ENCODE results near the gene NVL.

The NVL gene

DNA sequence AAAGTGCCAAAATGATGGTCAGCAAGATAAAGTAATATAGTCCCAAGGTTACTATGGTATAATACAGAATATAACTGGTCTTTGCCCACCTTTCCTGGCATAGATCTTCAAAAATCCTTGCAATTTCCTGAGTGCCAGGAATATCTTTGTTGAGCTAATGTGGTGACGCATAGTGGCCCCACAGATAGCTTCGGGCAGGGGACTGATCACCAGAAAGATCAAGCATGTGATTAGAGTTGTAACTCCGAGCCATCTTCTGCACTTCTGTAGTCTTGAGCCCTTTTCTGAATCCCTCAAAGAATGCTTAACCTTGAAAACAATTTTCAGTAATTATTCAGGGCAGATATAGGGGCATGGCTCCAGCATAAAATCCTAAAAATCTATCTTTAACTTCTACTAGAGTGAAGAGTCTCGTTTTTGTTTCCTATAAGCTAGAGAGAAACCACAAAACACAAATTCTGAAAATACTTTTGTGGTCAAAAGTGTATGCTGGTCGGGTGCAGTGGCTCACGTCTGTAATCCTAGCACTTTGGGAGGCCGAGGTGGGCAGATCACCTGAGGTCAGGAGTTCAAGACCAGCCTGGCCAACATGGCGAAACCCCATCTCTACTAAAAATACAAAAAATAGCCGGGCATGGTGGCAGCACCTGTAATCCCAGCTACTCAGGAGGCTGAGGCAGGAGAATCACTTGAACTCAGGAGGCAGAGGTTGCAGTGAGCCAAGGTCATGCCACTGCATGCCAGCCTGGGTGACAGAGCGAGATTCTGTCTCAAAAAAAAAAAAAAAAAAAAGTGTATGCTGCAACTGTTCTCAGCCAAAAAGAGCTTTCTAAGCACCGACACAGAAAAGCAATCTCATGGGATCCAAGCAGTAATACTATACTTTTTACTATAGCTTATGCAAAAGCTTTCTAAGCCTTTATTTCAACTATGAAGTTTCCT, 62.8 kb downstream of the NVL start:
- H3K27ac ChIP-seq (ENCODE audit: low read depth, low read length) = no peak overlapping the region
- no peaks in the 10 kb centered on the region for H3K27me3 ChIP-seq (ENCODE audit: control insufficient read depth in 5 of 5, insufficient read depth in 4 of 5, low read length in 5 of 5)
- H3K36me3 ChIP-seq (ENCODE audit: control insufficient read depth in 5 of 5, insufficient read depth in 5 of 5, low read length in 5 of 5) = peaks cover 6 to 19% (median 15%) of the 10 kb centered on the region in 5 donors
- no peak overlapping the region for H3K9ac ChIP-seq (ENCODE audit: low read length in 5 of 5)
- H3K4me1 ChIP-seq (ENCODE audit: control insufficient read depth in 5 of 5, insufficient read depth in 5 of 5, low read length in 5 of 5) = no peaks in the 10 kb centered on the region
- no peak overlapping the region for H3K4me3 ChIP-seq (ENCODE audit: low read depth in 1 of 5, low read length in 5 of 5)
- H3K9me3 ChIP-seq (ENCODE audit: control insufficient read depth in 5 of 5, low read length in 5 of 5) = no peaks in the 10 kb centered on the region

- H3K36me3 ChIP-seq (ENCODE audit: control insufficient read depth in 5 of 5, insufficient read depth in 5 of 5, low read length in 5 of 5) = peaks cover 6 to 19% (median 16%) of the 10 kb centered on the region in 5 donors
Observed at GRCh38 chr1:224266105-224266914, 63.7 kb downstream of the NVL start.

DNA sequence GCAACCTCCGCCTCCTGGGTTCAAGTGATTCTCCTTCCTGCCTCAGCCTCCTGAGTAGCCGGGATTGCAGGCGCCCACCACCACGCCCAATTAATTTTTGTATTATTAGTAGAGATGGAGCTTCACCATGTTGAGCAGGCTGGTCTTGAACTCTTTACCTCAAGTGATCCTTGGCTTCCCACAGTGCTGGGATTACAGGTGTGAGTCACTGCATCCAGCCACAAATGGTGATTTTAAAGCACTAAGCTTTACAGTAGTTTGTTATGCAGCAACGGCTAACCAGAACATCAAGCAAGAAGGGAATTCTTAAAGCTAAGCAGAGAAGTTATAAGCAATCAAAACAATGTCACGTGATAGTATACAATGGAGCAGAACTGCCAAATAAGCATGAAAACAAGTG, 65.7 kb downstream of the NVL start:
- Histone ChIP-seq H3K36me3 (ENCODE audit: control insufficient read depth in 5 of 5, insufficient read depth in 5 of 5, low read length in 5 of 5) (peaks cover 6 to 17% (median 10%) of the 10 kb centered on the region in 5 donors), H3K9me3 (ENCODE audit: control insufficient read depth in 5 of 5, low read length in 5 of 5) (no peaks in the 10 kb centered on the region), H3K27ac (ENCODE audit: low read depth, low read length) (no peak overlapping the region), H3K27me3 (ENCODE audit: control insufficient read depth in 5 of 5, insufficient read depth in 4 of 5, low read length in 5 of 5) (no peaks in the 10 kb centered on the region), H3K4me3 (ENCODE audit: low read depth in 1 of 5, low read length in 5 of 5) (no peak overlapping the region), H3K9ac (ENCODE audit: low read length in 5 of 5) (no peak overlapping the region), H3K4me1 (ENCODE audit: control insufficient read depth in 5 of 5, insufficient read depth in 5 of 5, low read length in 5 of 5) (no peaks in the 10 kb centered on the region)

More at GRCh38 chr1:224266105-224266914, 63.7 kb downstream of the NVL start:
- no peak overlapping the region for H3K9ac ChIP-seq (ENCODE audit: low read length in 5 of 5)
- H3K27ac ChIP-seq (ENCODE audit: low read depth, low read length) = no peak overlapping the region
- H3K4me3 ChIP-seq (ENCODE audit: low read depth in 1 of 5, low read length in 5 of 5) = no peak overlapping the region
- H3K9me3 ChIP-seq (ENCODE audit: control insufficient read depth in 5 of 5, low read length in 5 of 5) = no peaks in the 10 kb centered on the region
- no peaks in the 10 kb centered on the region for H3K4me1 ChIP-seq (ENCODE audit: control insufficient read depth in 5 of 5, insufficient read depth in 5 of 5, low read length in 5 of 5)
- H3K27me3 ChIP-seq (ENCODE audit: control insufficient read depth in 5 of 5, insufficient read depth in 4 of 5, low read length in 5 of 5) = no peaks in the 10 kb centered on the region

DNA sequence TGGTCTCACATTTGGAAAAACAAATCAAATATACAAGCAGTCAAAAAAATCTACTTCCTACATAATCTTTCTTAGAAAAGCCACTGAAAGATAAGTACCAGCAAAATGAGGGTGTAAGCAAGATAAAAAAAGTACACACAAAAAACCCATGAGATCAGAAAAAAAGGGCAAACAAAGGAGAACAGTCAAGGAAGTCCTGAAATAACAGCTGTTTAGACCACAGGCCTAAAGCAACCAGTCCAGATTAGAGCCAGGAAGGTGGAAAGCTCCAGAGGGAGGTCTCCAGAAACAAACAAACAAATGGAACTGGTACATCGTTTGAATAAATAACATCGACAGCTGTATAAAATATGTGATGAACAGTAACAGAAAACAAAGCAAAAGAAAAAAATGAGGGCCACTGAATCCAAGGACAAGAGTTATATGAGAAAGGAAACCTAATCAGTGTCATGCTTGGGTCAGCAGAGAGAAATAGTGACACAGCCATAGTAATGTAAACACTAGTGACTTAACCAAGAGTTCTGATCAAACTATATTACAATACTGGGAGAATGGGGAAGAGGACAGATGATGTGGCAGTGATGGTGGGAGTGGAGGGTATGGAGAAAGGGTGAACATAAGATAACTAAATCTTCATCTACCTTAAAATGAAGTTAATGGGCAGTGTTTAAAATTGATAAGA, 67.5 kb downstream of the NVL start:
- Histone ChIP-seq H3K27me3 (ENCODE audit: control insufficient read depth in 5 of 5, insufficient read depth in 4 of 5, low read length in 5 of 5) (no peaks in the 10 kb centered on the region), H3K9me3 (ENCODE audit: control insufficient read depth in 5 of 5, low read length in 5 of 5) (no peaks in the 10 kb centered on the region), H3K4me3 (ENCODE audit: low read depth in 1 of 5, low read length in 5 of 5) (no peak overlapping the region), H3K9ac (ENCODE audit: low read length in 5 of 5) (no peak overlapping the region), H3K27ac (ENCODE audit: low read depth, low read length) (no peak overlapping the region), H3K4me1 (ENCODE audit: control insufficient read depth in 5 of 5, insufficient read depth in 5 of 5, low read length in 5 of 5) (no peaks in the 10 kb centered on the region), H3K36me3 (ENCODE audit: control insufficient read depth in 5 of 5, insufficient read depth in 5 of 5, low read length in 5 of 5) (peaks cover 6 to 13% (median 7%) of the 10 kb centered on the region in 5 donors)

DNA sequence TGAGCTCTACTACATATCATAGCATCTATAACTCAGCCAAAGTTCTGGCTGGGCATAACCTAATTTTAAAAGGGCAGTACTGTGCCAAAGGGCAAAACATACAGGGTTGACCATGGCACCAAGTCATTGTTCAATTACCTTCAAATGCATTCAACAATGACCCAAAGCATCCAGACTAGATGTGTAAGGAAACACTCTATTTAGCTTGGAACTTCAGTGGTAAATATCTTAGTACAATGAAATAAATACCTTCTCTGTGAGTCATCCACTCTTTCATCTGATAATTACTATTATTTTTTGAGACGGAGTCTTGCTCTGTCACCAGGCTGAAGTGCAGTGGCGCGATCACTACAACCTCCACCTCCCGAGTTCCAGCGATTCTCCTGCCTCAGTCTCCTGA, 70.0 kb downstream of the NVL start:
- H3K27me3 ChIP-seq (ENCODE audit: control insufficient read depth in 5 of 5, insufficient read depth in 4 of 5, low read length in 5 of 5) = no peaks in the 10 kb centered on the region

GRCh38 chr1:224258351-224258750, 71.6 kb downstream of the NVL start:
- H3K9ac ChIP-seq (ENCODE audit: low read length in 5 of 5) = no peak overlapping the region
- H3K9me3 ChIP-seq (ENCODE audit: control insufficient read depth in 5 of 5, low read length in 5 of 5) = no peaks in the 10 kb centered on the region
- no peak overlapping the region for H3K27ac ChIP-seq (ENCODE audit: low read depth, low read length)
- H3K27me3 ChIP-seq (ENCODE audit: control insufficient read depth in 5 of 5, insufficient read depth in 4 of 5, low read length in 5 of 5) = no peaks in the 10 kb centered on the region
- peaks cover 0 to 8% (median 0%) of the 10 kb centered on the region in 5 donors for H3K36me3 ChIP-seq (ENCODE audit: control insufficient read depth in 5 of 5, insufficient read depth in 5 of 5, low read length in 5 of 5)
- H3K4me1 ChIP-seq (ENCODE audit: control insufficient read depth in 5 of 5, insufficient read depth in 5 of 5, low read length in 5 of 5) = no peaks in the 10 kb centered on the region
- H3K4me3 ChIP-seq (ENCODE audit: low read depth in 1 of 5, low read length in 5 of 5) = no peak overlapping the region

More for the DNA sequence above, 70.0 kb downstream of the NVL start:
- Histone ChIP-seq H3K9me3 (ENCODE audit: control insufficient read depth in 5 of 5, low read length in 5 of 5) (no peaks in the 10 kb centered on the region), H3K36me3 (ENCODE audit: control insufficient read depth in 5 of 5, insufficient read depth in 5 of 5, low read length in 5 of 5) (peaks cover 0 to 8% (median 2%) of the 10 kb centered on the region in 5 donors), H3K4me3 (ENCODE audit: low read depth in 1 of 5, low read length in 5 of 5) (no peak overlapping the region), H3K4me1 (ENCODE audit: control insufficient read depth in 5 of 5, insufficient read depth in 5 of 5, low read length in 5 of 5) (no peaks in the 10 kb centered on the region), H3K27ac (ENCODE audit: low read depth, low read length) (no peak overlapping the region), H3K9ac (ENCODE audit: low read length in 5 of 5) (no peak overlapping the region)

- H3K27me3 ChIP-seq (ENCODE audit: control insufficient read depth in 5 of 5, insufficient read depth in 4 of 5, low read length in 5 of 5) = no peaks in the 10 kb centered on the region
- peaks cover 0 to 11% (median 9%) of the 10 kb centered on the region in 5 donors for H3K4me1 ChIP-seq (ENCODE audit: control insufficient read depth in 5 of 5, insufficient read depth in 5 of 5, low read length in 5 of 5)
- H3K4me3 ChIP-seq (ENCODE audit: low read depth in 1 of 5, low read length in 5 of 5) = no peak overlapping the region
- H3K9me3 ChIP-seq (ENCODE audit: control insufficient read depth in 5 of 5, low read length in 5 of 5) = no peaks in the 10 kb centered on the region
- H3K9ac ChIP-seq (ENCODE audit: low read length in 5 of 5) = no peak overlapping the region
- H3K27ac ChIP-seq (ENCODE audit: low read depth, low read length) = no peak overlapping the region
- H3K36me3 ChIP-seq (ENCODE audit: control insufficient read depth in 5 of 5, insufficient read depth in 5 of 5, low read length in 5 of 5) = no peaks in the 10 kb centered on the region
Observed at GRCh38 chr1:224256640-224257039, 73.3 kb downstream of the NVL start.

DNA sequence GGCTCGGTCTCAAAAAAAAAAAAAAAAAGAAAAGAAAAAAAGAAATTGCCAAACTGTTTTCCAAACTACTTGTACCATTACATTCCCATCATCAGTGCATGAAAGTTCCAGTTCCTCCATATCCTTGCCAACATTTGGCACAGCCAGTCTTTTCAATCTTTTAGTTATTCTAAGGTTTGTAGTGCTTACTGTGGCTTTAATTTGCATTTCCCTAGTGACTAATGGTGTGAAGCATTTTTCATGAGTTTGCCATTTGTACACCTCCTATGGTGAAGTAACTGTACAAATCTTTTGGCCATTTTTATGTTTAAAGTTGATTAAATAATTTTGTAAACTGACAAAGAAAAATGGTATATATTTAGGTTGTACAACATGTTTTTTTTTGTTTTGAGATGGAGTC, 76.3 kb downstream of the NVL start:
- peaks cover 0 to 10% (median 9%) of the 10 kb centered on the region in 5 donors for H3K36me3 ChIP-seq (ENCODE audit: control insufficient read depth in 5 of 5, insufficient read depth in 5 of 5, low read length in 5 of 5)
- no peaks in the 10 kb centered on the region for H3K9me3 ChIP-seq (ENCODE audit: control insufficient read depth in 5 of 5, low read length in 5 of 5)
- no peaks in the 10 kb centered on the region for H3K27me3 ChIP-seq (ENCODE audit: control insufficient read depth in 5 of 5, insufficient read depth in 4 of 5, low read length in 5 of 5)
- H3K27ac ChIP-seq (ENCODE audit: low read depth, low read length) = no peak overlapping the region
- H3K9ac ChIP-seq (ENCODE audit: low read length in 5 of 5) = no peak overlapping the region
- H3K4me1 ChIP-seq (ENCODE audit: control insufficient read depth in 5 of 5, insufficient read depth in 5 of 5, low read length in 5 of 5) = peaks cover 0 to 15% (median 9%) of the 10 kb centered on the region in 5 donors
- H3K4me3 ChIP-seq (ENCODE audit: low read depth in 1 of 5, low read length in 5 of 5) = no peak overlapping the region

- Histone ChIP-seq H3K36me3 (ENCODE audit: control insufficient read depth in 5 of 5, insufficient read depth in 5 of 5, low read length in 5 of 5) (peaks cover 7 to 22% (median 18%) of the 10 kb centered on the region in 5 donors), H3K27me3 (ENCODE audit: control insufficient read depth in 5 of 5, insufficient read depth in 4 of 5, low read length in 5 of 5) (no peaks in the 10 kb centered on the region), H3K9ac (ENCODE audit: low read length in 5 of 5) (no peak overlapping the region), H3K4me3 (ENCODE audit: low read depth in 1 of 5, low read length in 5 of 5) (no peak overlapping the region), H3K4me1 (ENCODE audit: control insufficient read depth in 5 of 5, insufficient read depth in 5 of 5, low read length in 5 of 5) (peaks cover 0 to 15% (median 9%) of the 10 kb centered on the region in 5 donors), H3K27ac (ENCODE audit: low read depth, low read length) (peak overlapping the region; percentile 47), H3K9me3 (ENCODE audit: control insufficient read depth in 5 of 5, low read length in 5 of 5) (no peaks in the 10 kb centered on the region)
Observed at GRCh38 chr1:224252479-224252878, 77.5 kb downstream of the NVL start.
